NT2/D1 (cell line): ENCODE data around the gene SIAE.

Experiments
- DNase-seq: peaks from one replicate; pipeline ENCODE4 v3.0.0-alpha.2; 2011; ENCODE audit warnings: low read depth, low spot score
- H3K27me3 ChIP-seq: 2 replicates; pipeline ENCODE4 v1.6.0; 2011; ENCODE audit warnings: mild to moderate bottlenecking; ENCODE audit not compliant: insufficient read length, insufficient read depth
- H3K36me3 ChIP-seq: 2 replicates; pipeline ENCODE4 v1.6.1; 2011; ENCODE audit warnings: mild to moderate bottlenecking, low read length, mixed read lengths; ENCODE audit not compliant: insufficient read depth, insufficient read length
- H3K4me1 ChIP-seq: 2 replicates; pipeline ENCODE4 v1.5.1; 2011; ENCODE audit not compliant: insufficient read depth, insufficient read length
- H3K4me3 ChIP-seq: 2 replicates; pipeline ENCODE4 v1.5.1; 2011; ENCODE audit warnings: low read depth; ENCODE audit not compliant: insufficient read length
- H3K9ac ChIP-seq: 2 replicates; pipeline ENCODE4 v1.6.0; 2011; ENCODE audit warnings: low read depth; ENCODE audit not compliant: insufficient read length
- H3K9me3 ChIP-seq: 2 replicates; pipeline ENCODE4 v1.5.1; 2011; ENCODE audit warnings: mild to moderate bottlenecking, low read length; ENCODE audit not compliant: insufficient read depth
- SUZ12 ChIP-seq: IDR thresholded peaks from 2 replicates; pipeline ENCODE4 v1.6.1; 2011; ENCODE audit not compliant: insufficient read length, insufficient read depth; ENCODE audit errors: extremely low read depth
- YY1 ChIP-seq: IDR thresholded peaks from 2 replicates; pipeline ENCODE4 v1.6.1; 2011; ENCODE audit not compliant: insufficient read length, insufficient read depth
- ZNF274 ChIP-seq: IDR thresholded peaks from 2 replicates; pipeline ENCODE4 v1.6.1; 2011; ENCODE audit warnings: mild to moderate bottlenecking, low read depth, low read length

Gene SIAE

DNA sequence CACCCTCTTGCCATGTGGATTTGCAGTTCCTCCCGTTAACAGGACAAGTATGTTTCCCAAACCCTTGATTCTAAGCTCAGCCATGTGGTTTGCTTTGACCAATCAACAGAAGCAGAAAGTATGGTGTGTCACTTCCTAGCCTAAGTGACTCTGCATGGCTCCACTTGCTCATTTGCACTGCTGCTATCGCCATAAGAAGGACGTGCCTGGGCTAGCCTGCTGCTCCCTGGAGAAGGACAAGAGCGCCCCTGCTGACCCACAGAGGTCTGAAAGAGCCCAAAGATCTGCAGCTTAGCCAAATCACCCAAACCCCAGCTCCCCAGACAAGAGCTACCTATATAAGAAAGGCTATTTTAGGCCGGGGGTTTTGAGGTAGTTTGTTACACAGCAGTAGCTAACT is 32.9 kb downstream of the SIAE start:
- no peak for DNase-seq
- no peaks in the 10 kb centered on the region for H3K27me3 ChIP-seq
- peaks cover 19% of the 10 kb centered on the region for H3K36me3 ChIP-seq
- no peak overlapping the region for H3K9ac ChIP-seq
- no peaks in the 10 kb centered on the region for H3K4me1 ChIP-seq
- no peak overlapping the region for H3K4me3 ChIP-seq
- peaks cover 7% of the 10 kb centered on the region; the same call in 1 of the 2 replicates for H3K9me3 ChIP-seq
- TF ChIP-seq ZNF274, result no peak
- TF ChIP-seq SUZ12, result no peak
- TF ChIP-seq YY1, result no peak

DNA sequence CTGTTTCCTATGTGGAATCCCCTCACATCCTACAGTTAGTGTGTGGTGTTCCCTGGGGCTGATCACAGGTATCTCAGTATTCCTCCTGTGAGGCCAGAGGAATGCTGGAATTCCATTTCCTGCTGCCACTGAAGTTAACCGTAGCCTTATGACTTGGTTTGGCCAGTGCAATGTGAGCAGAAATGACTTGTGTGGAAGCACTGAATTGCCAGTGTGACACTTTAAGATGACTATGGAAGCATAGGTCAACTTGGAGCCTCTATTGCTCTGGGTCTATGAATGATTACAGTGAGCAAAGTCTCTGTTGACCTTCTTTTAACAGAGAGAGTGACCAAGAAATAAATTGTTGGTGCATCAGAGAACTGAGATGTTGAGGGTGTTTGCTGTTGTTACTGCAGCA is 34.4 kb downstream of the SIAE start:
- Histone ChIP-seq H3K9ac (no peak overlapping the region), H3K27me3 (no peaks in the 10 kb centered on the region), H3K9me3 (peaks cover 7% of the 10 kb centered on the region; the same call in 1 of the 2 replicates), H3K4me1 (no peaks in the 10 kb centered on the region), H3K4me3 (no peak overlapping the region), H3K36me3 (peaks cover 31% of the 10 kb centered on the region)
- no peak for DNase-seq
- no peak for TF ChIP-seq SUZ12
- no peak for TF ChIP-seq YY1
- TF ChIP-seq ZNF274, result no peak

DNA sequence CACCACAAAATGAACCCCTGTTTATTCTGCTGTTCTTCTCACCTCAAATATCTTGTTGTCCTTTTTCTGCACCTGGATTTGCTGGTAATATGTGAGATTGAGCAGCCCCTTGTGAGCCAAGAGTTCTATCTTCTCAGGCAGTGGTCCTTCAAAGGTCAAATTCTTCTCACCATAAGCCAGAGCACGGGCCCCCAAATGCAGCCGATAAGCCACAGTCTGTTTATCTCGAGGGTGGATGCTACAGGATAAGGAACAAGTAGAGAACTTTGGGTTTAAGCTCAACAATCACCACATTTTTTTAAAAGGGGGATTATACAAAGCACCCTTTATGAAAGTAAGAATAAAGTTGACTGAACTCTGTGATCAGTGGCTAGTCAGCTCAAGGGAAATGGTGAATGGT is 35.0 kb downstream of the SIAE start:
- no peak overlapping the region for H3K4me3 ChIP-seq
- no peaks in the 10 kb centered on the region for H3K27me3 ChIP-seq
- TF ChIP-seq SUZ12 (no peak), ZNF274 (no peak), YY1 (no peak)
- no peak for DNase-seq
- peaks cover 7% of the 10 kb centered on the region; the same call in 1 of the 2 replicates for H3K9me3 ChIP-seq
- no peaks in the 10 kb centered on the region for H3K4me1 ChIP-seq
- no peak overlapping the region for H3K9ac ChIP-seq
- peaks cover 36% of the 10 kb centered on the region for H3K36me3 ChIP-seq

DNA sequence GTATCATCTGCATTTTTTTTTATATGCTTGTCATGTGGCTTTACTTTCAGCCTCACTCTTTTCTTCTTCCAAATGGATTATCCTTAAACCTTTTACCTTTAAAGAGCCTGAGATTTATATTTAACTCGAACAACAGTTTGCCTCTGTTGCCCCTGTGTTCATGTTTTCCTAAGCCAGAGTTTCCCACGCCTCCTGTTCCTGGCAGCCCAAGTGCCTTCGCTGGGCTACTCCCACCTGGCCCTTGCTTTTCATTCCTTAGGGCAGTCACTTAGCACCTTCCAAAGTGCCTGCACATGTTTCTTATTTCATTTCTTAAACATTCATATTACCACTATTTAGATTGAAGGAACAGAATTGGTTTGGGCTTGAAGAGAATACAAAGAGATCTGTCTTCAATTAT is 37.6 kb downstream of the SIAE start:
- no peak for DNase-seq
- TF ChIP-seq YY1 (no peak), ZNF274 (no peak), SUZ12 (no peak)
- Histone ChIP-seq H3K4me1 (no peaks in the 10 kb centered on the region), H3K9ac (no peak overlapping the region), H3K4me3 (no peak overlapping the region), H3K9me3 (peaks cover 7% of the 10 kb centered on the region; the same call in 1 of the 2 replicates), H3K36me3 (peaks cover 61% of the 10 kb centered on the region), H3K27me3 (no peaks in the 10 kb centered on the region)

DNA sequence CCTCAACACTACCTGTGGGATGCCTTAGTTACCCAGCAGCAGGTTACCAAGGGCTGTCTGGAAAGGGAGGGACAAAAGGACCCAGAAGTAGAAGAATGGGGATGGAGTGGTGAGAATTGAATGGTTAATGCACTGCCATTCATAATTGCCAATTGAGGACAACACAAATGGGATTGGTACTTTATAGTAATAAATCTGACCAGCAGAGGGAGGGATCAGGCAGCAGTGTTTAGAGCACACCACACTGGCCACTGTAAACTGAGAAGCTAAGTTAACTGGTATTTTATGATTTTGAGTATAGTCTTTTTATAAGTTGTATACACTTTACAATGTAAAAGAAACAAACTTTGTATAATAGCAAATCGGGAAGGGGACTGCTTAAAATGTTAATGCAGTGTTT is 40.2 kb downstream of the SIAE start:
- Histone ChIP-seq H3K4me3 (no peak overlapping the region), H3K4me1 (no peaks in the 10 kb centered on the region), H3K36me3 (peaks cover 83% of the 10 kb centered on the region), H3K9me3 (no peaks in the 10 kb centered on the region), H3K27me3 (no peaks in the 10 kb centered on the region), H3K9ac (no peak overlapping the region)
- no peak for DNase-seq
- TF ChIP-seq YY1 (no peak), SUZ12 (no peak), ZNF274 (no peak)

DNA sequence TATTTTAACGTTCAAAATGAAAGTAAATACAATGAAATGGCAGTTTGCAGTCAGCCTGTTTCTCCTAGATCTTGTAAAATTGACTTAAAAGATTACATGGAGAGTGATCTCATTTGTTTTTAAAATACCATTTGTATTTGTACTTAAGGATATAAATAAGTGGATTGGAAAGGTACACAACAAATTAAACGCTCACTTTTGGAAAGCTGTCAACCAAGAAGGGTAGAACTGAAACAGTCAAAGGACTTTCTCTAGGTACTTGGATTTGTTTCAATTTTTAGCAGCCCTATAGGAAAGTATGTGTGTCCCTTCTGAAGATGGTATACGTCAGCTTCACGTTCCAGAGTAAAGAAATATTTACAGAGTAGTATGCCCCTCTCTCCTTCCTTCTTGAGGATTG is 43.6 kb downstream of the SIAE start:
- Histone ChIP-seq H3K4me3 (no peak overlapping the region), H3K9ac (no peak overlapping the region), H3K36me3 (peaks cover 91% of the 10 kb centered on the region), H3K27me3 (no peaks in the 10 kb centered on the region), H3K4me1 (no peaks in the 10 kb centered on the region), H3K9me3 (no peaks in the 10 kb centered on the region)
- DNase-seq, result no peak
- TF ChIP-seq YY1, result no peak
- TF ChIP-seq ZNF274, result no peak
- no peak for TF ChIP-seq SUZ12

DNA sequence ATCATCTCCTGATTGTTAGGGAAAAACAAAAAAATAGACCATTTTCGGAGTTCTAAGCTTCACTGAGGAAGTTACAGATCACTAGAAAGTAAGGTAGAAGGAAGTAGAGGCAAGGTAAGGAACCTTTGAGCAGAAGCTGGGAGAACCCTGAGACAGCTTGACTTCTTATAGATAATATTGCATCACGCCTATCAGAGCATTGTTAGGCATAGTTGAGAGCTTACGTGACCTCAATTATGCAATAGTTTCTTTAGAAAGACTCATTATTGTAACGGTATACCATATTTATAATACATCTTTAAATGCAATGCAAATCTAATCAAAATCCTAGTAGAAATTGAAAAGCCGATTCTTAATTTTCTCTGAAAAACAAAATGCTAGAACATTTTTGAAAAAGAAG is 46.0 kb downstream of the SIAE start:
- TF ChIP-seq ZNF274, result no peak
- no peak for TF ChIP-seq SUZ12
- no peak for TF ChIP-seq YY1
- Histone ChIP-seq H3K36me3 (peaks cover 78% of the 10 kb centered on the region), H3K9me3 (no peaks in the 10 kb centered on the region), H3K27me3 (no peaks in the 10 kb centered on the region), H3K4me1 (no peaks in the 10 kb centered on the region), H3K9ac (no peak overlapping the region), H3K4me3 (no peak overlapping the region)
- no peak for DNase-seq
